ENCODE data around the gene ALDH3B1. TPM values are rescaled to one million over a fixed set of nuclear protein-coding genes. Genes with fewer than 3 reads are reported as not detected.

Gene ALDH3B1
- total RNA-seq, 1 experiment from 2014 or later = 28.1 TPM

GRCh38 chr11:68011051-68011943 is 1.2 kb downstream of the ALDH3B1 start:
- peak overlapping the region; percentile 52 for H2AFZ ChIP-seq (ENCODE audit: low read length)
- H3K4me2 ChIP-seq (ENCODE audit: low read length) = peak overlapping the region; percentile 85
- H3F3A ChIP-seq (ENCODE audit: low read length, unreplicated experiment) = peaks cover 12% of the 10 kb centered on the region
- POLR2A ChIA-PET (ENCODE audit: unreplicated experiment) = no interaction called here
- CTCF ChIA-PET = interaction anchor here (1.2 kb wide), 1 partner anchor 164 kb away, joined by 3 read pairs; no protein-coding TSS in a partner anchor
- ATAC-seq (no peak), DNase-seq (no peak)
- H3K9me3 ChIP-seq (ENCODE audit: low read length) = no peaks in the 10 kb centered on the region
- H3K9ac ChIP-seq (ENCODE audit: low read length) = peak overlapping the region; percentile 79
- H3K4me3 ChIP-seq (ENCODE audit: low read length) = peak overlapping the region; percentile 65
- TF ChIP-seq EZH2phosphoT487 (IDR thresholded peaks at IDR 0.05; ENCODE audit: borderline replicate concordance, low read length) = no peak
- no peak for TF ChIP-seq EZH2 (IDR thresholded peaks at IDR 0.05; ENCODE audit: low read length, unreplicated experiment)
- TF ChIP-seq CTCF (conservative IDR thresholded peaks at IDR 0.05; ENCODE audit: low read depth, low read length) = no peak
- peaks cover 24% of the 10 kb centered on the region for H3K79me2 ChIP-seq (ENCODE audit: low read length)
- H3K27me3 ChIP-seq (ENCODE audit: low read length) = no peaks in the 10 kb centered on the region
- intact Hi-C loops (cut with micrococcal nuclease) = loop anchor here (10.0 kb wide), 1 partner anchor 204 kb away; the partner anchor contains the start of gene KMT5B
- no peaks in the 10 kb centered on the region for H3K9me2 ChIP-seq (replicated peaks; ENCODE audit: low read length)
- BruUV-seq (replicated peaks) = no TSS peak
- H3K36me3 ChIP-seq (ENCODE audit: low read depth, low read length) = no peaks in the 10 kb centered on the region
- peaks cover 66% of the 10 kb centered on the region for H3K4me1 ChIP-seq (ENCODE audit: insufficient read depth, low read length)
- peak overlapping the region; percentile 96 for H3K27ac ChIP-seq (ENCODE audit: low read length)
- H4K20me1 ChIP-seq (ENCODE audit: low read length) = no peaks in the 10 kb centered on the region

GRCh38 chr11:68012044-68012842 is 2.1 kb downstream of the ALDH3B1 start:
- peak overlapping the region; percentile 96 for H3K27ac ChIP-seq (ENCODE audit: low read length)
- no peak overlapping the region for H2AFZ ChIP-seq (ENCODE audit: low read length)
- no peaks in the 10 kb centered on the region for H4K20me1 ChIP-seq (ENCODE audit: low read length)
- peak overlapping the region; percentile 85 for H3K4me2 ChIP-seq (ENCODE audit: low read length)
- no peaks in the 10 kb centered on the region for H3K27me3 ChIP-seq (ENCODE audit: low read length)
- H3K9me2 ChIP-seq (replicated peaks; ENCODE audit: low read length) = no peaks in the 10 kb centered on the region
- TF ChIP-seq CTCF (conservative IDR thresholded peaks at IDR 0.05; ENCODE audit: low read depth, low read length) = no peak
- TF ChIP-seq EZH2 (IDR thresholded peaks at IDR 0.05; ENCODE audit: low read length, unreplicated experiment) = no peak
- no peak for TF ChIP-seq EZH2phosphoT487 (IDR thresholded peaks at IDR 0.05; ENCODE audit: borderline replicate concordance, low read length)
- H3K9me3 ChIP-seq (ENCODE audit: low read length) = no peaks in the 10 kb centered on the region
- DNase-seq = peak; percentile 40
- peaks cover 73% of the 10 kb centered on the region for H3K4me1 ChIP-seq (ENCODE audit: insufficient read depth, low read length)
- no peak for ATAC-seq
- POLR2A ChIA-PET (ENCODE audit: unreplicated experiment) = no interaction called here
- CTCF ChIA-PET = no interaction called here
- no peaks in the 10 kb centered on the region for H3K36me3 ChIP-seq (ENCODE audit: low read depth, low read length)
- H3F3A ChIP-seq (ENCODE audit: low read length, unreplicated experiment) = peaks cover 12% of the 10 kb centered on the region
- intact Hi-C loops (cut with micrococcal nuclease) = loop anchor here (10.0 kb wide), 1 partner anchor 203 kb away; the partner anchor contains the start of gene KMT5B
- H3K4me3 ChIP-seq (ENCODE audit: low read length) = no peak overlapping the region
- H3K9ac ChIP-seq (ENCODE audit: low read length) = peak overlapping the region; percentile 57
- no TSS peak for BruUV-seq (replicated peaks)
- peaks cover 24% of the 10 kb centered on the region for H3K79me2 ChIP-seq (ENCODE audit: low read length)

Measured in PC-3 (cell line).